Measurements from ENCODE around the gene AIFM3. TPM values are rescaled to one million over a fixed set of nuclear protein-coding genes. Genes with fewer than 3 reads are reported as not detected.
"Not testable (repeated sequence)": the region's sequence is repeated elsewhere in the genome, so short reads cannot be mapped to it uniquely, and the experiment has no call there.

The AIFM3 gene
- total RNA-seq, 2 donors from 2014 or later: 1.8 to 2.7 TPM

DNA sequence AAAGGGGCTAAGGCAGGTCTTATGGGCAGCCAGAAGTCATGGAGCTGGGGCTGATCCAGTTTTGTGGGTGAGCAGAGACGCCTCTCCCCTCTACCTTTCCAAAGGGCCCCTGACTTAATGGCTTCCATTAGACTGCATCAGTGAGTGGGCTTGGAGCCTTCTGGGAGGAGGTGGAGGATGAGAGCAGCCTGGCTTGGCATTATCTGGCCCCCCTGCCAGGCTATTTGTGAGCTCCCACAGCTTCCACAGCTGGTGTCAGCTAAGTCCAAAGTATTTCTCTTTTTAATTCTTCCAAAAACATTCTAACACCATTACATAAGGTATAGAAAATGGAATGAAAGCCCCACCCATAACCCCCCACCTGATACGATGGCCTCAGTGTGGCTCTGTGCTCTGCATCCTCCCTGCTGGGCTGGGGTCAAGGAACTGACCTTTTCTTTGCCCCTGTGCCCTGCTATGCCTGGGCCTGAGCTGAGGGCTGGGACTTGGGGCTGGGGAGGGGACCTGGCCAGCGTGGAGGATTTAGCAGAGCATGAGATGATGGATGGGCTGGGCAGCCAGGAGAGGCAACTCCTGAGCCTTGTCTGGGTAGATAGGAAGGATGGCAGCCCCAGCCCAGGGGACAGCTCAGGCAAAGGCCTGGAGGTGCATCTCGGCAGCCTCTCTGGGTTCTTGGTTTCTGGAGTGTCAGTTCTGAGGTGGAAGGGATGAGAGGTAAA is 4.0 kb downstream of the AIFM3 start:
- no peaks in the 10 kb centered on the region for H3K36me3 Mint-ChIP-seq (ENCODE audit: low read depth)
- peaks cover 91% of the 10 kb centered on the region for H3K27me3 Mint-ChIP-seq (ENCODE audit: insufficient read depth)
- H3K4me1 ChIP-seq (ENCODE audit: control insufficient read depth, insufficient read depth, low read length): peaks cover 4% of the 10 kb centered on the region
- H3K9ac ChIP-seq (ENCODE audit: extremely low read depth, low read length, poor library complexity, severe bottlenecking): no peak overlapping the region
- peaks cover 72% of the 10 kb centered on the region for H3K27me3 ChIP-seq (ENCODE audit: control insufficient read depth, insufficient read depth, low read length, poor library complexity, severe bottlenecking)
- no peak overlapping the region for H3K27ac Mint-ChIP-seq
- DNase-seq: peak; percentile 66
- no peak overlapping the region for H3K4me3 ChIP-seq (ENCODE audit: low read length)
- H3K9me3 Mint-ChIP-seq: no peaks in the 10 kb centered on the region
- whole genome bisulfite sequencing, 2 experiments (ENCODE audit: insufficient coverage in 1 of 2, insufficient read length in 1 of 2): 29 to 50% methylated on average over 1 to 4 of the region's 4 CpGs
- no peak overlapping the region for H3K27ac ChIP-seq (ENCODE audit: low read depth, low read length)
- TF ChIP-seq, protein P1, sequence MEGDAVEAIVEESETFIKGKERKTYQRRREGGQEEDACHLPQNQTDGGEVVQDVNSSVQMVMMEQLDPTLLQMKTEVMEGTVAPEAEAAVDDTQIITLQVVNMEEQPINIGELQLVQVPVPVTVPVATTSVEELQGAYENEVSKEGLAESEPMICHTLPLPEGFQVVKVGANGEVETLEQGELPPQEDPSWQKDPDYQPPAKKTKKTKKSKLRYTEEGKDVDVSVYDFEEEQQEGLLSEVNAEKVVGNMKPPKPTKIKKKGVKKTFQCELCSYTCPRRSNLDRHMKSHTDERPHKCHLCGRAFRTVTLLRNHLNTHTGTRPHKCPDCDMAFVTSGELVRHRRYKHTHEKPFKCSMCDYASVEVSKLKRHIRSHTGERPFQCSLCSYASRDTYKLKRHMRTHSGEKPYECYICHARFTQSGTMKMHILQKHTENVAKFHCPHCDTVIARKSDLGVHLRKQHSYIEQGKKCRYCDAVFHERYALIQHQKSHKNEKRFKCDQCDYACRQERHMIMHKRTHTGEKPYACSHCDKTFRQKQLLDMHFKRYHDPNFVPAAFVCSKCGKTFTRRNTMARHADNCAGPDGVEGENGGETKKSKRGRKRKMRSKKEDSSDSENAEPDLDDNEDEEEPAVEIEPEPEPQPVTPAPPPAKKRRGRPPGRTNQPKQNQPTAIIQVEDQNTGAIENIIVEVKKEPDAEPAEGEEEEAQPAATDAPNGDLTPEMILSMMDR (conservative IDR thresholded peaks at IDR 0.05): no peak
- no peaks in the 10 kb centered on the region for H3K9me3 ChIP-seq (ENCODE audit: control insufficient read depth, low read length)
- H3K4me1 Mint-ChIP-seq: peaks cover 11% of the 10 kb centered on the region
- no peak overlapping the region for H3K4me3 Mint-ChIP-seq
- H3K36me3 ChIP-seq (ENCODE audit: control insufficient read depth, insufficient read depth, low read length): no peaks in the 10 kb centered on the region

DNA sequence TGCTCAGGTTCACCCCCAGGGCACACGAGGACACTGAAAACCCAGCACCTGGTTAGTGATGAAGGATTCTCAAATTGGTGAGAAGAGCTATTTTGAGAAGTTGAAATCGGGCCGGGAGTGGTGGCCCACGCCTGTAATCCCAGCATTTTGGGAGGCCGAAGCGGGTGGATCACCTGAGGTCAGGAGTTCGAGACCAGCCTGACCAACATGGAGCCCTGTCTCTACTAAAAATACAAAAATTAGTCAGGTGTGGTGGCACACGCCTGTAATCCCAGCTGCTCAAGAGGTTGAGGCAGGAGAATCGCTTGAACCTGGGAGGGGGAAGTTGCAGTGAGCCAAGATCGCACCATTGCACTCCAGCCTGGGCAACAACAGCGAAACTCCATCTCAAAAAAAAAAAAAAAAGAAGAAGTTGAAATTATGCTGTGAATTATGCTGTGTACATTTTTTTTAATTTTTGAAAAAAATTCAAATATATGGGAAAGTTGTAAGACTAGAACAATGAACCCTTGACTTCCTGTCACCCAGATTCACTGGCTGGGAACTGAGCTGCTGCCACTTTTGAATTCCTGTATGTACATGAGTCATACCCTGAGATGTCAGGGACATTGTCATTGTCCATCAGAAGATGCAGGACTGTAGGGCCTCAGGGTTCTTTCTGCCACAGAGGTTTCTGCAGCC is 5.1 kb downstream of the AIFM3 start:
- H3K9ac ChIP-seq (ENCODE audit: extremely low read depth, low read length, poor library complexity, severe bottlenecking); H3K9me3 Mint-ChIP-seq; H3K36me3 ChIP-seq (ENCODE audit: control insufficient read depth, insufficient read depth, low read length); DNase-seq; H3K27ac ChIP-seq (ENCODE audit: low read depth, low read length); H3K36me3 Mint-ChIP-seq (ENCODE audit: low read depth); H3K4me3 ChIP-seq (ENCODE audit: low read length); H3K9me3 ChIP-seq (ENCODE audit: control insufficient read depth, low read length); H3K4me3 Mint-ChIP-seq; H3K27ac Mint-ChIP-seq; H3K4me1 ChIP-seq (ENCODE audit: control insufficient read depth, insufficient read depth, low read length): not testable (repeated sequence)
- WGBS, 2 experiments (ENCODE audit: insufficient coverage in 1 of 2, insufficient read length in 1 of 2): 93 to 96% methylated on average over 8 to 10 of the region's 11 CpGs
- Mint-ChIP-seq H3K4me1 (peaks cover 11% of the 10 kb centered on the region), H3K27me3 (ENCODE audit: insufficient read depth) (peaks cover 93% of the 10 kb centered on the region)
- H3K27me3 ChIP-seq (ENCODE audit: control insufficient read depth, insufficient read depth, low read length, poor library complexity, severe bottlenecking): peaks cover 72% of the 10 kb centered on the region

DNA sequence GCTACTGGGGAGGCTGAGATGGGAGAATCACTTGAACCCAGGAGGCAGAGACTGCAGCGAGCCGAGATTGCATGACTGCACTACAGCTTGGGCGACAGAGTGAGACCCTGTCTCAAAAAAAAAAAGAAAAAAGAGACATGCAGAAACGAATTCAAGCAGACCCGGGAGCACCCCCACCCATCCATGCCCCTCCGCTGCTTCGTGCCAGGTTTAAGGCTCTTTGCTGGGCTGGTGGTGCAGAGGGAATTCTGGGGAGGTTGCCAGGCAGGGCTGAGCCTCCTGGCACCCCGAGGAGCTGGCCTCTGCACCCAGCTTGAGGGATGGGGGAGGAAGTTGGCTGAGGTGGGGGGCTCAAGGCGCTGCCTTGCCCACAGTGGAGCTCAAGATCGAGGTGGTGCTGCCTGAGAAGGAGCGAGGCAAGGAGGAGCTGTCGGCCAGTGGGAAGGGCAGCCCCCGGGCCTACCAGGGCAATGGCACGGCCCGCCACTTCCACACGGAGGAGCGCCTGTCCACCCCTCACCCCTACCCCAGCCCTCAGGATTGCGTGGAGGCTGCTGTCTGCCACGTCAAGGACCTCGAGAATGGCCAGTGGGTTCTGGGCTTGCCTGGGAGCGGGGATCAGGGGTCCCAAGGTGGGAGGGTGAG is 6.0 kb downstream of the AIFM3 start:
- no peak overlapping the region for H3K4me3 Mint-ChIP-seq
- peaks cover 4% of the 10 kb centered on the region for H3K4me1 ChIP-seq (ENCODE audit: control insufficient read depth, insufficient read depth, low read length)
- peaks cover 72% of the 10 kb centered on the region for H3K27me3 ChIP-seq (ENCODE audit: control insufficient read depth, insufficient read depth, low read length, poor library complexity, severe bottlenecking)
- 82 to 92% methylated on average over 5 to 20 of the region's 21 CpGs for WGBS, 2 experiments (ENCODE audit: insufficient coverage in 1 of 2, insufficient read length in 1 of 2)
- no peaks in the 10 kb centered on the region for H3K36me3 ChIP-seq (ENCODE audit: control insufficient read depth, insufficient read depth, low read length)
- DNase-seq: no peak
- no peak overlapping the region for H3K4me3 ChIP-seq (ENCODE audit: low read length)
- peaks cover 93% of the 10 kb centered on the region for H3K27me3 Mint-ChIP-seq (ENCODE audit: insufficient read depth)
- no peaks in the 10 kb centered on the region for H3K36me3 Mint-ChIP-seq (ENCODE audit: low read depth)
- peaks cover under 1% of the 10 kb centered on the region for H3K9me3 ChIP-seq (ENCODE audit: control insufficient read depth, low read length)
- H3K4me1 Mint-ChIP-seq: peaks cover 10% of the 10 kb centered on the region
- no peak overlapping the region for H3K27ac Mint-ChIP-seq
- H3K9ac ChIP-seq (ENCODE audit: extremely low read depth, low read length, poor library complexity, severe bottlenecking): no peak overlapping the region
- TF ChIP-seq, protein P1 (conservative IDR thresholded peaks at IDR 0.05): no peak
- H3K27ac ChIP-seq (ENCODE audit: low read depth, low read length): no peak overlapping the region
- H3K9me3 Mint-ChIP-seq: peaks cover 3% of the 10 kb centered on the region

All from endodermal cell (in vitro differentiated cells).